NCI-H187 treated with DMSO at 0.1 percent for 48 hours (cell line): Measurements from ENCODE around the gene MDFIC.
"Not testable (repeated sequence)": the region's sequence is repeated elsewhere in the genome, so short reads cannot be mapped to it uniquely, and the experiment has no call there.

Source experiments
- DNase-seq: peaks from one replicate; lab custom pipeline; 2025; lab: John Stamatoyannopoulos, UW

The MDFIC gene

GRCh38 chr7:114922026-114922651 lies at the start of gene MDFIC:
MDFIC (plus strand) TSS chr7:114922094; CDS start chr7:114923034, 940 bp downstream.
- DNase-seq, result no peak

- no peak for DNase-seq
Measured at GRCh38 chr7:114874170-114874569, 47.7 kb upstream of the MDFIC start.

- no peak for DNase-seq
Measured at GRCh38 chr7:114875186-114875585, 46.7 kb upstream of the MDFIC start.

- no peak for DNase-seq
Measured at GRCh38 chr7:114879554-114879953, 42.3 kb upstream of the MDFIC start.

- no peak for DNase-seq
Measured at GRCh38 chr7:114885836-114886235, 36.1 kb upstream of the MDFIC start.

- DNase-seq, result no peak
Measured at GRCh38 chr7:114886241-114886640, 35.7 kb upstream of the MDFIC start.

- not testable (repeated sequence) for DNase-seq
Measured at GRCh38 chr7:114889116-114889515, 32.8 kb upstream of the MDFIC start.

- DNase-seq, result no peak
Measured at GRCh38 chr7:114889646-114890285, 32.1 kb upstream of the MDFIC start.

GRCh38 chr7:114890561-114890960 lies 31.3 kb upstream of the MDFIC start:
- DNase-seq, result no peak

GRCh38 chr7:114900127-114900526 lies 21.8 kb upstream of the MDFIC start:
- DNase-seq, result no peak

- DNase-seq, result no peak
Measured at GRCh38 chr7:114901771-114902170, 20.1 kb upstream of the MDFIC start.

GRCh38 chr7:114903131-114903530 lies 18.8 kb upstream of the MDFIC start:
- DNase-seq, result no peak

- DNase-seq, result no peak
Measured at GRCh38 chr7:114910787-114911186, 11.1 kb upstream of the MDFIC start.

GRCh38 chr7:114911411-114911810 lies 10.5 kb upstream of the MDFIC start:
- DNase-seq, result no peak

GRCh38 chr7:114916261-114916892 lies 5.5 kb upstream of the MDFIC start:
- no peak for DNase-seq

GRCh38 chr7:114917211-114917839 lies 4.6 kb upstream of the MDFIC start:
- DNase-seq, result no peak

GRCh38 chr7:114919587-114919986 lies 2.3 kb upstream of the MDFIC start:
- DNase-seq, result no peak

GRCh38 chr7:114921631-114922025 lies 266 bp upstream of the MDFIC start:
- DNase-seq, result no peak

GRCh38 chr7:114922652-114923402 lies 933 bp downstream of the MDFIC start:
- DNase-seq, result no peak

GRCh38 chr7:114923403-114923713 lies 1.5 kb downstream of the MDFIC start:
- DNase-seq, result no peak

- DNase-seq, result no peak
Measured at GRCh38 chr7:114924038-114924712, 2.3 kb downstream of the MDFIC start.

GRCh38 chr7:114925434-114925833 lies 3.5 kb downstream of the MDFIC start:
- DNase-seq, result no peak
